Left lung (tissue), 10 donors: ENCODE data around the gene FMNL3. TPM values are rescaled to one million over a fixed set of nuclear protein-coding genes. Genes with fewer than 3 reads are reported as not detected.

ENCODE experiments used
- ATAC-seq: fragments of 200-7000 bp; cut with Tn5 transposase; one replicate; pipeline ENCODE4 v1.9.1; 2020; ENCODE audit warnings: moderate library complexity
- DNase-seq, 4 donors: peaks; one replicate each; pipeline ENCODE4 v3.0.0-alpha.2; 2013 to 2020
- H3K27ac ChIP-seq, 2 donors: fragments of 200-600 bp; sonication (generic) in 1 of 2; one replicate each; pipeline versions ENCODE4 v1.5.0 to v1.8.0; 2020 to 2021
- H3K27me3 ChIP-seq, 2 donors: fragments of 200-600 bp; sonication (generic) in 1 of 2; one replicate each; pipeline versions ENCODE4 v1.5.0 to v1.8.0; 2020 to 2021
- H3K36me3 ChIP-seq, 2 donors: fragments of 200-600 bp; sonication (generic) in 1 of 2; one replicate each; pipeline versions ENCODE4 v1.5.0 to v1.8.0; 2020 to 2021
- H3K4me1 ChIP-seq, 2 donors: fragments of 200-600 bp; one replicate each; pipeline ENCODE4 v1.8.0; 2021
- H3K4me3 ChIP-seq, 2 donors: fragments of 200-600 bp; sonication (generic) in 1 of 2; one replicate each; pipeline versions ENCODE4 v1.5.0 to v1.8.0; 2020 to 2021; ENCODE audit warnings: mild to moderate bottlenecking in 1 of 2
- H3K9me3 ChIP-seq, 2 donors: fragments of 200-600 bp; sonication (generic) in 1 of 2; one replicate each; pipeline versions ENCODE4 v1.5.0 to v1.8.0; 2020 to 2021
- CTCF ChIP-seq, 2 donors: fragments of 200-600 bp; sonication (generic) in 1 of 2; IDR thresholded peaks; one replicate each; pipeline versions ENCODE4 v1.5.0 to v1.8.0; 2021; ENCODE audit warnings: antibody characterized with exemption in 2 of 2
- intact Hi-C, 2 donors: fragments of 100-400 bp; cut with DNase I; formaldehyde crosslinking; loops; one replicate each; pipeline versions ENCODE4 v1.11.2 to v1.14.2; 2022
- polyA plus RNA-seq, 6 donors: library from polyadenylated mRNA; unstranded; fragments of 120-200 nt; gene quantifications; one replicate each; pipeline ENCODE4 v1.2.1, GENCODE V29; 2013; ENCODE audit not compliant: insufficient read length in 6 of 6
- total RNA-seq, 2 donors: library from RNA; stranded (reverse); fragmentation: NEBNext Ultra II Directional; extraction: Animal tissue kit (Norgen Biotek cat#: 25700); gene quantifications; one replicate each; pipeline ENCODE4 v1.2.1, GENCODE V29; 2021
- donor health status: DM: no; HTN: yes; CAD: no.
- donor health status: DM: no; HTN: no; CAD: no.

FMNL3 gene
- total and polyA plus RNA-seq, 8 donors = 30.0 to 61.7 (median 57.5) TPM

DNA sequence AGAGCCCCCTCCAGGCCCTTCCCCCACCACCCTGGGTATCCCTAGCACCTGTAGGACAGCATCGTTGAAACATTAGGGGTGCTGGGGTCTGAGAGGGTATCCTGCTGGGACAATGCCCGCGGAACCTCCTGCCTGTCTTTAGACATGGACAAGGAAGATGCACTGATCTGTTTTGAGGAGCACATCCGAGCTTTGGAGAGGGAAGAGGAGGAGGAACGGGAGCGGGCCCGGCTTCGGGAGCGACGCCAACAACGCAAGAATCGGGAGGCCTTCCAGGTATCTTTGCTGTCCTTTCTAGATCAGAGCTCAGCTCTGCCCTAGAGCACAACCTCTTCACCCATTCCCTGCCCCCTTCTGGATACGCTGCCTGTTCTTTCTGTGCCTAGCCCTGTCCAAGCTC is 70.6 kb downstream of the FMNL3 start:
- peaks cover 3 to 9% of the 10 kb centered on the region in 2 donors for H3K4me1 ChIP-seq
- H3K27me3 ChIP-seq = no peaks in the 10 kb centered on the region
- no peak overlapping the region for H3K4me3 ChIP-seq
- ATAC-seq (no peak), DNase-seq (no peak)
- peak overlapping the region in 1 of 2 donors; percentile 5 for H3K27ac ChIP-seq
- no peak for TF ChIP-seq CTCF (IDR thresholded peaks at IDR 0.05)
- H3K9me3 ChIP-seq = no peaks in the 10 kb centered on the region
- intact Hi-C loops = no loop called here
- peaks cover 0 to 15% of the 10 kb centered on the region in 2 donors for H3K36me3 ChIP-seq

DNA sequence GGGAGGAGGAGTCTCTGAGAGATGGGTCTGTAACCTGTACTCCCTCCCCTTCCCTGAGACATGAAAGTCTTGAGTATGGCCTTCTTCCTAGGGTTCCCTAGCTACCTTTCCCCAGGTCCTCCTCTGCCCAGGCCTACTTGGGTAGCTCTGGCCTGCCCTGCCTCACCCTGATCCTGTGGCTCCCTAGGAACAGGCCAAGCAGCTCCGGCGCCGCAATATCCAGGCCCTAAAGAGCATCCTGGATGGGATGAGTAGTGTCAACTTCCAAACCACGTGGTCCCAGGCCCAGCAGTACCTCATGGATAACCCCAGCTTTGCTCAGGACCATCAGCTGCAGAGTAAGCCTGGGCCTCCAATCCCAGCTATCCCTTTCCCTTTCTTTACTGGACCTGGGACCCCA is 71.5 kb downstream of the FMNL3 start:
- H3K4me1 ChIP-seq = peaks cover 3 to 9% of the 10 kb centered on the region in 2 donors
- no peaks in the 10 kb centered on the region for H3K9me3 ChIP-seq
- H3K27me3 ChIP-seq = no peaks in the 10 kb centered on the region
- DNase-seq (no peak), ATAC-seq (no peak)
- no peak overlapping the region for H3K4me3 ChIP-seq
- H3K36me3 ChIP-seq = peaks cover 0 to 12% of the 10 kb centered on the region in 2 donors
- TF ChIP-seq CTCF (IDR thresholded peaks at IDR 0.05) = no peak
- intact Hi-C loops = no loop called here
- no peak overlapping the region for H3K27ac ChIP-seq

DNA sequence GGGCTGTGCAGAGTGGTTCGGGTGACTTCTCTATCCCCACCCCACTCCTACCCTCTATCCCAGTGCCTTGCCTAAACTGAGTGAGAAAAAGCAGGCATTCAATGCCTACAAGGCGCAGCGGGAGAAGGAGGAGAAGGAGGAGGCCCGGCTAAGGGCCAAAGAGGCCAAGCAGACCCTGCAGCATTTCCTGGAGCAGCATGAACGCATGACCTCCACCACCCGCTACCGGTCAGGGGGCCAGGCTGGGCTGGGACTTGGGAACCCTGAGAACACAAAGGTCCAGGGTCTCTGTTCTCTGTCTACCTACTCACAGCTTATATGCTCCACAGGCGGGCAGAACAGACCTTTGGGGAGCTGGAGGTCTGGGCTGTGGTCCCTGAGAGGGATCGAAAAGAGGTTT is 72.2 kb downstream of the FMNL3 start:
- Histone ChIP-seq H3K27ac (no peak overlapping the region), H3K4me1 (peaks cover 3 to 9% of the 10 kb centered on the region in 2 donors), H3K9me3 (no peaks in the 10 kb centered on the region), H3K36me3 (peaks cover 0 to 12% of the 10 kb centered on the region in 2 donors), H3K4me3 (no peak overlapping the region), H3K27me3 (no peaks in the 10 kb centered on the region)
- intact Hi-C loops = no loop called here
- TF ChIP-seq CTCF (IDR thresholded peaks at IDR 0.05) = no peak
- DNase-seq (no peak), ATAC-seq (no peak)

- ATAC-seq (no peak), DNase-seq (no peak)
- peaks cover 3 to 9% of the 10 kb centered on the region in 2 donors for H3K4me1 ChIP-seq
Observed at GRCh38 chr12:49633703-49634345, 73.4 kb downstream of the FMNL3 start.

More at GRCh38 chr12:49633703-49634345, 73.4 kb downstream of the FMNL3 start:
- no peaks in the 10 kb centered on the region for H3K9me3 ChIP-seq
- H3K36me3 ChIP-seq = peaks cover 0 to 12% of the 10 kb centered on the region in 2 donors
- no peak overlapping the region for H3K4me3 ChIP-seq
- intact Hi-C loops = no loop called here
- no peak overlapping the region for H3K27ac ChIP-seq
- TF ChIP-seq CTCF (IDR thresholded peaks at IDR 0.05) = no peak
- no peaks in the 10 kb centered on the region for H3K27me3 ChIP-seq
